ENCODE results near the gene WDR41. TPM values are rescaled to one million over a fixed set of nuclear protein-coding genes. Genes with fewer than 3 reads are reported as not detected.

The WDR41 gene
- total RNA-seq, 1 experiment from 2014 or later = 83.0 TPM

- no peak for DNase-seq
- Histone ChIP-seq H3K27me3 (no peaks in the 10 kb centered on the region), H3K4me3 (no peak overlapping the region), H3K9me3 (no peaks in the 10 kb centered on the region), H3K36me3 (peaks cover 8% of the 10 kb centered on the region)
Observed at GRCh38 chr5:77423022-77423750, 68.9 kb downstream of the WDR41 start.

GRCh38 chr5:77420940-77421339 is 71.2 kb downstream of the WDR41 start:
- Histone ChIP-seq H3K9me3 (no peaks in the 10 kb centered on the region), H3K36me3 (peaks cover 4% of the 10 kb centered on the region; the same call in 1 of the 2 replicates), H3K4me3 (no peak overlapping the region), H3K27me3 (no peaks in the 10 kb centered on the region)
- no peak for DNase-seq

DNA sequence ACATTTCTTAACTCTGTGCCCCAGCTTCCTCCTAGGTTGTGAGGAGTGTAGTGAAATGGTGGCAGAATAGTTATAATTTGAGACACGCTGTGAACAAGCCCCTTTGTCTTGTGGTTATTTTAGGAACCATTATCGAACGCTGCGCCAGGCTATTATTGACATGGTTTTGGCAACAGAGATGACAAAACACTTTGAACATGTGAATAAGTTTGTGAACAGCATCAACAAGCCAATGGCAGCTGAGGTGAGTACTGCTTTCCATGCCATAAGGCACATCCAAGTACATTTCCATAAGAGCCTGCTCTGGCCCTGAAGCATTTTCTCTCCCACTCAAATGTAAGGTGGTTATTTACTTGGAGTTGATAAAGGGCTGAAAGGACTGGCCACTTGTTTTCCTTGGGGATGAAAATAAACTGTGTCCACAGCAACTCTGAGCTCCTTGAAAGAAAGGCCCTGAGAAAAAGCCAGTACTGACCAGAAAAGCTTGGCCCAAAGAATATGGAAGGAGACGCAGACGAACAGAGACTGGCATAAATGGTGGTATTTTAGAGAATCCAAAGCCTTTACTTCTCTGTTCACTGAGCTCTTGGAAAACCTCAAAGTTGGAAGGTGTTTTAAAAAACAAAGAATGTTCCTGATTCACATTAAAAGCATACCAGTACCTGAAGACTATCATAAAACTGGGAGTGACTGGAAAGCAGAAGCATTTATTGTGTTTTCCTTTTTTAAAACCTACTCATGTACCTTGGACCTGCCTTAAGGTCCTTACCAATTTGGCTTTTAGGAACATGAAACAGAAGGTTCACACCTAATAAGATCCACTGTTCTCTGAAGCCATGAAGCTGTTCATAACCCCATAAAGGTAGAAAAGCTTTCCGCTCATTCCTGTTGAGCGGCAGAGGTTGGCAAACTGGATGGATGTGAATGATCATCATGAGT is 72.2 kb downstream of the WDR41 start:
- H3K4me3 ChIP-seq = no peak overlapping the region
- DNase-seq = no peak
- no peaks in the 10 kb centered on the region for H3K27me3 ChIP-seq
- H3K36me3 ChIP-seq = no peaks in the 10 kb centered on the region
- no peaks in the 10 kb centered on the region for H3K9me3 ChIP-seq

DNA sequence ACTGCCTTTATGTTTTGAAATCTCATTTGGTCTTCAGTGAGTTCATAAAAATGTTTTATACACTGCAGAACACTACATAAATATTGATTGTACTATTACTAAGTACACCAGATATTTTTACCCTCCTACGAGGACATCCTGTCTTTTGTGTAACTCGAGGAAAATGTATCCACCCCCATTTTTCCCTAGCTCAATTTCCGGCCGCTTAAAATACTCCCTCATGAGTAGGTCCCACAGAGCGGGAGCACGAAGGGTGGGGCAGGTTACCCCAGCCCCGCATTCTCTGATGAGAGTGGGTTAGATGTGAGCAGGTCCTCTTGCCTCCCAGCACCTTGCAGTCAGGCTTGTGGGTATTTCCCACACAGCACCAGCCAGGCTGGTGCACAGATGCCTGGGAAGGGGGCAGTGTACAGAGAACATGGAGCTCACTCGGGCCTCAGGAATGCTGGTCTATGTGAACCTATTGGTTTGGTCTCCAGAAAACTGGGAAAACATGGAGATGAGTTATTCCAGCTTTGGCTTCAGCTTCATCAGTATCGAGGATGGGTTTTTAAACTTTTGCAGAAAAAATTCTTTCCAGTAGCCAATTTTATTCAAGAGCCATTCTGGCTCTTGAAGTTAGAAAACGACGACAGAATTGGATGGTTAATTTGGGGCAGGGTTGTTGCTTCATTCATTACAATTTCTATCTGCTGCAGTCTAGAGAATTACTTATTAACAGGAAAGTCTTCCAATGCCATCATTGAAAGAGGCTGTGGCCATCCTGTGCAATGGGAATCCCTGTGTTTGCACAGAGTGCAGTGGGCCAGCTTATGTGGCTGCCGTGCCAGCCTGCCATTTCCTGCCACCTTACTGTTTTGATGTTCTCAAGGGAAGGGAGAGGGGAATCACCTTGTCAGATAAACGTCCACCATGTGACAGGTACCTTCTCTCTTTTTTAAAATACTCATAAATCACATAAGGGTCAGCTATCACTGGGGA is 73.2 kb downstream of the WDR41 start:
- Histone ChIP-seq H3K27me3 (no peaks in the 10 kb centered on the region), H3K36me3 (no peaks in the 10 kb centered on the region), H3K9me3 (no peaks in the 10 kb centered on the region), H3K4me3 (no peak overlapping the region)
- DNase-seq = no peak

GRCh38 chr5:77418162-77418561 is 74.0 kb downstream of the WDR41 start:
- H3K4me3 ChIP-seq = no peak overlapping the region
- no peak for DNase-seq
- no peaks in the 10 kb centered on the region for H3K9me3 ChIP-seq
- no peaks in the 10 kb centered on the region for H3K27me3 ChIP-seq
- no peaks in the 10 kb centered on the region for H3K36me3 ChIP-seq

DNA sequence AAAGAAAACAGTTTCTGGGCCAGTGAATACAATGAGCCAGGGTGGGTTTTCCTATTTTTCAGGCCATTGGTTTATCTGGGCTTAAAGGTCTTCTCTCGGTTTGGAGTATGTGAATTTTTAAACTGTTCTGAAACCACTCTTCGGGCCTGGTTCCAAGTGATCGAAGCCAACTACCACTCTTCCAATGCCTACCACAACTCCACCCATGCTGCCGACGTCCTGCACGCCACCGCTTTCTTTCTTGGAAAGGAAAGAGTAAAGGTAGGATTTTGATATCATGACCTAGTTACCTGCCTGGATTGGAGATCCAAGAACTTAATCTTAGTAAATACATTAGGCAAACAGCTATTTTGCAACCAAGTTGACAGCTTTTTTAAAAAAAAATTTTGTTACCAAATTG is 79.1 kb downstream of the WDR41 start:
- Histone ChIP-seq H3K9me3 (no peaks in the 10 kb centered on the region), H3K4me3 (no peak overlapping the region), H3K36me3 (no peaks in the 10 kb centered on the region), H3K27me3 (no peaks in the 10 kb centered on the region; the same call in 1 of the 2 replicates)
- DNase-seq = no peak

- Histone ChIP-seq H3K36me3 (no peaks in the 10 kb centered on the region), H3K4me3 (no peak overlapping the region), H3K9me3 (no peaks in the 10 kb centered on the region), H3K27me3 (no peaks in the 10 kb centered on the region; the same call in 1 of the 2 replicates)
- no peak for DNase-seq
Observed at GRCh38 chr5:77409870-77410621, 82.1 kb downstream of the WDR41 start.

GRCh38 chr5:77407152-77407551 is 85.0 kb downstream of the WDR41 start:
- DNase-seq = no peak
- H3K36me3 ChIP-seq = no peaks in the 10 kb centered on the region
- H3K4me3 ChIP-seq = no peak overlapping the region
- no peaks in the 10 kb centered on the region; the same call in 1 of the 2 replicates for H3K27me3 ChIP-seq
- H3K9me3 ChIP-seq = no peaks in the 10 kb centered on the region

GRCh38 chr5:77402796-77403195 is 89.3 kb downstream of the WDR41 start:
- Histone ChIP-seq H3K36me3 (no peaks in the 10 kb centered on the region), H3K9me3 (no peaks in the 10 kb centered on the region), H3K27me3 (no peaks in the 10 kb centered on the region), H3K4me3 (no peak overlapping the region)
- DNase-seq = no peak

- peak; percentile 15 for DNase-seq
Observed at GRCh38 chr5:77400645-77401044, 91.5 kb downstream of the WDR41 start.

GRCh38 chr5:77398896-77399295 is 93.2 kb downstream of the WDR41 start:
- Histone ChIP-seq H3K36me3 (no peaks in the 10 kb centered on the region), H3K27me3 (no peaks in the 10 kb centered on the region), H3K4me3 (no peak overlapping the region), H3K9me3 (no peaks in the 10 kb centered on the region)
- DNase-seq = no peak

More at GRCh38 chr5:77400645-77401044, 91.5 kb downstream of the WDR41 start:
- Histone ChIP-seq H3K4me3 (no peak overlapping the region), H3K36me3 (no peaks in the 10 kb centered on the region), H3K27me3 (no peaks in the 10 kb centered on the region), H3K9me3 (no peaks in the 10 kb centered on the region)

- Histone ChIP-seq H3K9me3 (no peaks in the 10 kb centered on the region), H3K27me3 (no peaks in the 10 kb centered on the region), H3K36me3 (no peaks in the 10 kb centered on the region)
Observed at GRCh38 chr5:77398458-77398857, 93.7 kb downstream of the WDR41 start.

DNA sequence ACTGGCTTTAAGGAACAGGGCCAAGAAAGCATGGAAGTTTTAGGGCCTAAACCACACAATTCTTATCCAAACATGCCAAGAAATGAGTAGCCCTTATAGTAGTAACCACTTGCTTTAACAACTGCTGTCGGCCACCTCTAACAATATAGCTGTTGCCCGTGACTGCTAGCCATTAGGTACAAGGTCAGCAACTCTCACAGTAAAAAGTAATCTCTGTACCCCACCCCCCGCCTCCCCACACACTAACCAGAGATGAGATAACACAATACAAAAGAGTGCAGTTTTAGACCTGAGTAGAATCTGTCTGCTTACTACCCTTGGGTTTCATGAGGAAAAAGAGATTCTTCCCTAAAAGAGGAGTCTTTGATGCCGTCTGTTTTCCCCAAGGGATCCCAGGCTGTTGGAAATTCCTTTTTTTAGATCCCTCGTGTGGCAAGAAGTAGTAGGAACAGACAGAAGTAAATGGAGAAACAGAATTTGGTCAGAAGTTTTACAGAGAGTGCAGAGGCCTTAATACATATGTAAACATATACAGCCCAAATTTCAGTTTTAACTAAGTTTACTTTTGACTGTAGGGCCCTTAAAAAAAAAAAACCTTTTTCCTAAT is 94.3 kb downstream of the WDR41 start:
- Histone ChIP-seq H3K4me3 (no peak overlapping the region), H3K36me3 (no peaks in the 10 kb centered on the region), H3K27me3 (no peaks in the 10 kb centered on the region), H3K9me3 (no peaks in the 10 kb centered on the region)
- no peak for DNase-seq

More at GRCh38 chr5:77398458-77398857, 93.7 kb downstream of the WDR41 start:
- H3K4me3 ChIP-seq = no peak overlapping the region
- no peak for DNase-seq

DNA sequence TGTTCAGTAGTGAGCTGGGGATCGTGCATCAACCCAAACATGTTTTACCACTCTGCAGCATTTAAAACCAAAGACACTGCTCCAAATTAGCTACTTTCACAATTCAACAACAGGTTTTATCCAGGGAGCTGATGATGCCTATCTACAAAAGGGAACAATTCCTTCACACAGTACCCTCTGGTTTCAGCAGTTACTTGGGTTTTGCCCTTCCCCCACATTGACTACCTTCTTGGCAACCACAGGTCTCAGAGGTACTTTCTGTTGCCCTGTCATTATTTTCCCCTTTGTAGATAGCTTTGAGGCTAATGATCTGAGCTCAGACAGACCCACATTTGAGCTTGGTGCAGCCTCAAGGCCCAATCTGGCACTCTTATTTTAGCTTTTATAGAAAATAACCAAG is 96.1 kb downstream of the WDR41 start:
- Histone ChIP-seq H3K9me3 (no peaks in the 10 kb centered on the region), H3K27me3 (no peaks in the 10 kb centered on the region), H3K36me3 (no peaks in the 10 kb centered on the region), H3K4me3 (no peak overlapping the region)
- DNase-seq = no peak

DNA sequence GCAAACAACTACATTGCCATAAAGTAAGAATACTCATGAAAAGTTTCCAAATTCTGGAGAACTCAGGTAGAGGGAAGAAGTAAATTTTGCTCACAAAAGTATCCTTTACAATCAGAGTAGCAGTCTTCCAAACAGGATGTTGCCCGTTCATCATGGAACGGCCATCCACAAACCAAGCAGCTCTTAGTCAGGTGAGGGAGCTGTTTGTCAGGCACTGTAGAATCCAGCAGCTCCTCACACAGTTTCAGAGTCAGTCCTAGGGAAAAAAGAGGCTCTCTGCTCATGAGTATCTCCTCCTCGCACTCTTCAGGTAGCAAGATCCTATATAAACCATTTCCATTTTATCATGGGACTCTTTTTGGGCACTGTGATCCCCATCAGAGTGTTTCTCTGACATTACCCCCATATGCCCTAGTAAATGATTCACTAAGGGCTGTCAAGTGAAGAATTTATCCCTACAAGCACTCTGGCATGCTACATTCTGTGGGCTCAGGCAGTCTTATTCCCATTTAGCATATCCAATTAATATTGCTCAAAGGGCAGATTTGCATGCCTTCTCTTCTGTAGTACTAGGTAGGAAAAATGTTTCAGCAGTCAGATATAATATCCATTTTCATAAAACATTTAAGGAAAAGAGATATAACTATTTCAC is 97.9 kb downstream of the WDR41 start:
- Histone ChIP-seq H3K36me3 (no peaks in the 10 kb centered on the region), H3K27me3 (no peaks in the 10 kb centered on the region), H3K9me3 (no peaks in the 10 kb centered on the region), H3K4me3 (no peak overlapping the region)
- no peak for DNase-seq
